ENCODE measurements around the gene MPP7.

MPP7 gene

GRCh38 chr10:28274475-28274874 lies 28.4 kb downstream of the MPP7 start:
- TF ChIP-seq CTCF (IDR thresholded peaks at IDR 0.05; ENCODE audit: low read depth, low read length, missing control alignments) = no peak
- no peak for DNase-seq (ENCODE audit: low read depth)
- H3K4me3 ChIP-seq (ENCODE audit: low read depth, low read length) = no peak overlapping the region

DNA sequence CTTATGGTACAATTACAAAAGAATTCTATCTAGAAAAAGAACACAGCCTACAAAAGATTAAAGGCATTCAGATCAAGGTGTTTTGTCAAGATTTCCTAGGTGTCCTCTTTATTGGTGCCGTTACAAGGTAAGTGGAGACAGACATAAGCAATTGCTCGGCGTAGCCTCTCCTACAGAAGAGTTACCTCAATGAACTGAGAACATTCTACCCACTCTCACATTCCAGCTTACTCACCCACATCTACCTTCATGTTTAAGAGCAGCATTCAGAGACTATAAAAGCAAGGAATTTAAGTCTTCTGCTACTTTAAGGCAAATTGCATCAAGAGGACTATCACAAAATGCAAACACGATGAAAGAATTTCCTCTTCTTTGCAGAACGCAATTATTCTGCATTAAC lies 29.5 kb downstream of the MPP7 start:
- DNase-seq (ENCODE audit: low read depth) = no peak
- no peak overlapping the region for H3K4me3 ChIP-seq (ENCODE audit: low read depth, low read length)
- TF ChIP-seq CTCF (IDR thresholded peaks at IDR 0.05; ENCODE audit: low read depth, low read length, missing control alignments) = no peak

GRCh38 chr10:28269842-28270456 lies 32.9 kb downstream of the MPP7 start:
- TF ChIP-seq CTCF (IDR thresholded peaks at IDR 0.05; ENCODE audit: low read depth, low read length, missing control alignments) = no peak
- no peak overlapping the region for H3K4me3 ChIP-seq (ENCODE audit: low read depth, low read length)
- DNase-seq (ENCODE audit: low read depth) = no peak

- no peak for DNase-seq (ENCODE audit: low read depth)
- TF ChIP-seq CTCF (IDR thresholded peaks at IDR 0.05; ENCODE audit: low read depth, low read length, missing control alignments) = no peak
- no peak overlapping the region for H3K4me3 ChIP-seq (ENCODE audit: low read depth, low read length)
Measured at GRCh38 chr10:28266449-28267224, 36.2 kb downstream of the MPP7 start.

DNA sequence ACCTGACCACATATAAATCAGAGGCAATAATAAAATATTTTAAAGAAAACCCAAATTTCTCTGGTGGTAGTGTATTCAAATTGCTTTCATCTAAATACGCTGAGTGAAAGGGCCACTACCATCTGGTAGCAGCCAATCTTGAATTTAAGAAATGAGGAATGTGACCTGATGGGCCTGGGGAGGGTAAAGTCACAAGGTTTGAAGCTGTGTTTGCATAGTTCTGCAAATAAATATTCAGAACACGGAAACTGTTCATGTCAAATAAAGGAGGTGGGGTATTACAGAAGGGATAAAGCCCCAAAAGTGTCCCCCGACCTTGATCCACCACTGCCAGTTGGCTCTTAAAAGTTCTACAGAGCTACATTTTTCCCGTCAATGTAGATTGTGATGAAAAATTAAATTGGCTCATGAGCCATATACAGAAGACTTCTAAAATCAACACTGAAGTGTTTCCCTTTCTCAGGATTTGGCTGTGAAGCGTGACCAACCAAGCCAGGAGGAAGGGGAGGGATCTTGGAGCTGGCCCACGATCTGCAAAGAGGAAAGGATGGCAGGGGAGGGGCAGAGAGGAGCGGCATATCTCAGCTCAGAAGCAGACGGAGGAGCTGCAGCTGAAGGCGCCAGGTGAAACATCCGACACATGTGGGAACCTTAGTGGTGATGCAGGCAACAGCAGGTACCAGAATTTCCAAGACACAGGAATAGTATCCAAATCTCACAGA lies 39.6 kb downstream of the MPP7 start:
- no peak for DNase-seq (ENCODE audit: low read depth)
- H3K4me3 ChIP-seq (ENCODE audit: low read depth, low read length) = no peak overlapping the region
- no peak for TF ChIP-seq CTCF (IDR thresholded peaks at IDR 0.05; ENCODE audit: low read depth, low read length, missing control alignments)

- DNase-seq (ENCODE audit: low read depth) = no peak
- TF ChIP-seq CTCF (IDR thresholded peaks at IDR 0.05; ENCODE audit: low read depth, low read length, missing control alignments) = no peak
Measured at GRCh38 chr10:28256776-28257175, 46.1 kb downstream of the MPP7 start.

More at GRCh38 chr10:28256776-28257175, 46.1 kb downstream of the MPP7 start:
- no peak overlapping the region for H3K4me3 ChIP-seq (ENCODE audit: low read depth, low read length)

Data from GM12864 (cell line).